Renal cortical epithelial cell (primary cell): Measurements from ENCODE around the gene CFAP43. TPM values are rescaled to one million over a fixed set of nuclear protein-coding genes. Genes with fewer than 3 reads are reported as not detected.
A peak's percentile ranks its signal among the peaks of the same experiment; 100 is the strongest.

Experiments
- DNase-seq: peaks from one replicate; pipeline ENCODE4 v3.0.0-alpha.2; 2011; ENCODE audit warnings: low read depth
- total RNA-seq: library from RNA; depleted of rRNA; stranded (reverse); fragments of >200 nt; gene quantifications from 2 replicates; pipeline ENCODE4 v1.2.3, GENCODE V29; 2014

The CFAP43 gene, protein sequence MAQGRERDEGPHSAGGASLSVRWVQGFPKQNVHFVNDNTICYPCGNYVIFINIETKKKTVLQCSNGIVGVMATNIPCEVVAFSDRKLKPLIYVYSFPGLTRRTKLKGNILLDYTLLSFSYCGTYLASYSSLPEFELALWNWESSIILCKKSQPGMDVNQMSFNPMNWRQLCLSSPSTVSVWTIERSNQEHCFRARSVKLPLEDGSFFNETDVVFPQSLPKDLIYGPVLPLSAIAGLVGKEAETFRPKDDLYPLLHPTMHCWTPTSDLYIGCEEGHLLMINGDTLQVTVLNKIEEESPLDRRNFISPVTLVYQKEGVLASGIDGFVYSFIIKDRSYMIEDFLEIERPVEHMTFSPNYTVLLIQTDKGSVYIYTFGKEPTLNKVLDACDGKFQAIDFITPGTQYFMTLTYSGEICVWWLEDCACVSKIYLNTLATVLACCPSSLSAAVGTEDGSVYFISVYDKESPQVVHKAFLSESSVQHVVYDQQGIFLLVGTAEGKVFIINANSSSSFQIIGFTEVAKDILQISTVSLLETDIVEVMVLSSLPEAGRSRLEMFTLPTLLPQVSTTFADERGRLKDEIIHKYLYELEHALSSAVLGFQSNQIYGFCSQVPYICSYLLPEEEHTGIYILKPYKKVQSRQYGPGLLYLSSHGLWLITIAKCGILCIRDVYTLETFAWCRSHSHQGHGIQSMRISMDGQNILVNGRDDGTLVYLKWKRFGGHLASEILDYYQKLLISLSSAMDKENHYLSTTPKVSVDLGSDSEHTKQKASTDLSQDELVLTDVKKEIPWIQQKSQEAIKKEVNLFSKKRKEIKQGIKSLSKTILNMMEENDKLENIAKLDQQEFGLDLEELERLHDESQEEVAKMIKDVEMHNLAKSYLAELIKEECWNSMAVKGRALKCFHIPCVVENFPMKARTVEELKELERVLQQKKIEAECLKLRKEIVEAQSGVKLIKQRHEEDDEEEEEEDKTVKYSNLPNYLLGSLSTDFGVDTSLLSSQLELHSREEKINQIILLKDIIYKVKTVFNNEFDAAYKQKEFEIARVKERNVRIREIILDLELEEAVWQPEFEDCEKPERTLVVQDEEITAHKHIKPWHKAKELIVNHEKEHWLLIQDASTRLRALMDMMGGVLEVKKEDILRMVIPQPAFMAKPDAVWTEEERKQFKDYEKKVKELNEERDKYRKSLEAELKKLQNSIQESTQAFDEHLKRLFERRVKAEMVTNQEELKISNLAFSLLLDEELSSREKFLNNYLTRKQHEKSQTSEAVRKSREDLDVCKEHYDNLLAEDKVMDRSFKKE (N-terminal part only)
- 0.52 and 4.7 TPM in 2 replicates for total RNA-seq

DNA sequence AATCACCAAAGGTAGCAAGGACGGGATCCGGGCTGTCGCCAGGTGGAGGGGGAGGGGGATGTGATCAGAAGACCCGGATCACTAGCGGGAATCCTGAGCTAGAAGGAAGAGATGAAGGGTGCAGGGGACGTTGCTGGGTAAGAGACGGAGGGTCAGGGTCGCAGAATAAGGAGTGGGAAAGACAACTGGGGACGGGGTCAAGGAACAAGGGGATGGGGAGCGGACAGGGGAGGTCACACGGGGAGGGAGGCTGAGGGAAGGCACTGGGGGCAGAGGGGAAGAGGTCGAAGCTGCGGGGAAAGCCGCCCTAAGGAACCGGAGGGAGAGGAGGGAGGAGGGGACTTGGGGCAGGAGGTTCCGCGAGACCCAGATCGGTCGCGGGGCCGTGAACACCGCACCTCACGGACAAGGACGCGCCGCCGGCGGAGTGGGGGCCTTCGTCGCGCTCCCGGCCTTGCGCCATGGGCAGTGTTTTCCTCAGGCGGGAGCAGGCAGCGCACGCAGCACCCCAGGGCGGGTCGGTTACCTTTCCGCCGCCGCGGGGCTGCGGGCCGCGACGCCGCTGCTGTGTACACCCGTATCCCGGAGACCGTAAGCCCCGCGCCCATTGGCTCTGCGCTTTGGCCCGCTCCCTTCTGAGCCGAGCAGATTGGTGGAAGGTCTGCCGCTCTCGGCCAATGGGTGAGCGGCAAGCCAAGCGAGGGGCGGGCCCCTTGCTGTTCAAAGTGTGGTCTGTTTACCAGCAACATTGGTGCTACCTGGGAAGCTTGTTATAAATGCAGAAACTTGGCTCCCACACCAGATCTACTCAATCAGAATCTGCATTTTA, at the start of gene CFAP43:
CFAP43 (minus strand) TSS at position 581 of the 829 bp plus-strand sequence; CDS start at position 463, 118 bp downstream.
- DNase-seq = peak; percentile 90

DNA sequence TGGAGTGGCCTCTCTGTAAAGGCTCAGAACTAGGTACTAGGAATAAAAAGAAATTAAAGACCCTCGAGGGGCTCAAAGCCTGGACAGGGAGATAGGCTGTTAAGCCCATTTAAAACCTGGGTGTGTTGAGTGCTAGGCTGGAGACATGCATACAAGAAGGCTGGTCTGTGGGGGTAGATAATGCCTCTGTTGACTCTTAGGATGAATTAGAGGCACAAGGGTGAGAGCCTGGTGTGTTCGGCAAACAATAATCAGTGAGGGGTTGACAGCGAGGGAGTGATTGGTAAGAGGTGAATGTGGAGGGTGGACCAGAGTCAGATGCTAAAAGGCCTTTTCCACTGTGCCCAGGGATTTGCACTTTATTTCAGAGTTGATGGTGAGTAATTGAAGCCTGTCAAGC, 49.5 kb upstream of the CFAP43 start:
- DNase-seq = no peak

DNA sequence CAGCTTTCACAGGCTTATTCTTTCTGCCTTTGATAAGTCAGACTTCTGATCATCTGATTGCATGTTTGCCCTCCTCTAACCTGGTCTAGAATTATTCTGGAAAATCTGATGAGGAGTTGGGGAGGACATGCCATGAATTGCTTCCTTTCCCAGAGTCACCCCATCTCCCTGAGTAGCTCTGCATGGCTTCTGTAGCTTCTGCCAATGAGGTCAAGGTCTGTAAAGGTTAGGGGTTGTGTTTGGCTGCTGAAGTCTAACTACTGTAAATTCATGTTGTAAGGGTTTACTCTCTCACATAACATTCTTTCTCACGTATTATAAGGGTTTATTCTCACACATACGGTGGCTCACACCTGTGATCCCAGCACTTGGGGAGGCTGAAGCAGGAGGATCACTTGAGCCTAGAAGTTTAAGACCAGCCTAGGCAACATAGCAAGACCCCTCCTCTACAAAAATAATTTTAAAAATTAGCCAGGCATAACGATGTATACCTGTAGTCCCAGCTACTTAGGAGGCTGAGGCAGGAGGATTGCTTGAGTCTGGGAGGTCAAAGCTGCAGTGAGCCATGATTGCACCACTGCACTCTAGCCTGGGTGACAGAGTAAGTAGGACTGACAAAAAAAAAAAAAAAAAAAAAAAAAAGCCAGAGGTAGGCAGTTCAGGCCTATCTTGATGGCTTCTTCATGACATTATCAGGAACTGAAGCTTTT, 47.5 kb upstream of the CFAP43 start:
- no peak for DNase-seq

DNA sequence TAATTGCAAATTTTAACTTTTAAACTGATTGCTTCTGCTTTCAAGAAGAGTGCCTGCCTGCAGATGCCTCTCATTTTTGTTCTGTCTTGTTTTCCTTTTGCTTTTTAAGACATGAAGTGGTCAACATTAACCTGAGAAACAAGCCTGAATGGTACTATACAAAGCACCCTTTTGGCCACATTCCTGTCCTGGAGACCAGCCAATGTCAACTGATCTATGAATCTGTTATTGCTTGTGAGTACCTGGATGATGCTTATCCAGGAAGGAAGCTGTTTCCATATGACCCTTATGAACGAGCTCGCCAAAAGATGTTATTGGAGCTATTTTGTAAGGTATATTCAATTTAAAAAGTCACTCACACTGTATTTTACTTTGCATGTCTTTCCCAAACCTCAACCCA, 45.6 kb upstream of the CFAP43 start:
- DNase-seq = no peak

DNA sequence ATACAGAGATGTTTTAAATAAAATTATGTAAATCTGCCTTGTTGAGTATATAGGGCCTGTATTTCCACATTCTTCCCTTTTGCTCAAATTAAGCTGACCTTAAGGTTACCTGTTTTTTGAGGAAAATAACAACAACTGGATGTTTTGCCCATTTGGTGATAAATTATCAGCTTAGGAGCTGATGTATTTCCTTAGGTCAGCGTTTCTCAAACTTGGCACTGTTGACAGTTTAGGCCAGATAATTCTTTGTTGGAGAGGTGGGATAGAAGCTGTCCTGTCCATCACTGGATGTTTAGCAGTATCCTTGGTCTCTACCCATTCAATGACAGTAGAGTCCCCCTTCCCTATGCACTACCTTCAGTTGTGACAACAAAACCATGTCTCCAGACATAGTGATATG, 44.0 kb upstream of the CFAP43 start:
- no peak for DNase-seq

DNA sequence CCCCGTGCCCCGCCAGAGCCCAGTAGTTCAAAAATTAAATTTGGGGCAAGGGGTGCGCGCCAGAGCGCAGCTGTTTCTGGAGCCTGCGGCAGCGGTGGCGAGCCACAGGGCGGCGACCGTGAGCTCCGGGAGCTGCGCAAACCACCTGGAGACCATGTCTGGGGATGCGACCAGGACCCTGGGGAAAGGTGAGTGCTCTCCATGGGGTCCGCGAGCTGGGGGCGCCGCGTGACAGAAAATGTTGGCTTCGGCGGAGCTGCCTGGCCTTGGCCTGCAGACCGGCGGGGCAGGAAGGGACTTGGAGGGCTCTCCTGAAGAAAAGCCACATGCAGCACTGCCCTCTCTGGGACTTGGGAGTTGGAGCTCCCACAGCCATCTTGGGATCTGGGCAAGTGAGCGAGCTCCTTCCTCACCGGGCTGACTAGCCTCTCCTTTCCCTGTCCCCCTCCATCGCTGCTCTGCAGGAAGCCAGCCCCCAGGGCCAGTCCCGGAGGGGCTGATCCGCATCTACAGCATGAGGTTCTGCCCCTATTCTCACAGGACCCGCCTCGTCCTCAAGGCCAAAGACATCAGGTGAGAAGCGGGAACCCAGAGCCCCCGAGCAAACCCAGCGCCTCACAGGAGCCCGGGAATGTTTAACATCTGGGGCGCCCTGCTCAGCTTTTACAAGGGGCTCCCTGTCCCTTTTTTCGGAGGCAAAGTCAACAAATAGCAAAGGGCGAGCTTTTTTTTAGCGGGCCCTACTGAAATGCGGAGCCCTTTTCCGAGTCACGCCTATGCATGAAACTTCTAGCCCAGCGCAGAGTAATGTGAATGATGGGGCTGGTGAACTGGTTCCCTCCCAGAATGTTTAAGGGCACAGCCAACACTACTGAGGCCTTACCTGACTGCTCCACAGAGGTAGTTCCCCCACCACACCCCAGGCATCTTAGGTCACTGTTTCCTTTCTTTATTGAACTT, 42.9 kb upstream of the CFAP43 start:
- peak; percentile 44 for DNase-seq

DNA sequence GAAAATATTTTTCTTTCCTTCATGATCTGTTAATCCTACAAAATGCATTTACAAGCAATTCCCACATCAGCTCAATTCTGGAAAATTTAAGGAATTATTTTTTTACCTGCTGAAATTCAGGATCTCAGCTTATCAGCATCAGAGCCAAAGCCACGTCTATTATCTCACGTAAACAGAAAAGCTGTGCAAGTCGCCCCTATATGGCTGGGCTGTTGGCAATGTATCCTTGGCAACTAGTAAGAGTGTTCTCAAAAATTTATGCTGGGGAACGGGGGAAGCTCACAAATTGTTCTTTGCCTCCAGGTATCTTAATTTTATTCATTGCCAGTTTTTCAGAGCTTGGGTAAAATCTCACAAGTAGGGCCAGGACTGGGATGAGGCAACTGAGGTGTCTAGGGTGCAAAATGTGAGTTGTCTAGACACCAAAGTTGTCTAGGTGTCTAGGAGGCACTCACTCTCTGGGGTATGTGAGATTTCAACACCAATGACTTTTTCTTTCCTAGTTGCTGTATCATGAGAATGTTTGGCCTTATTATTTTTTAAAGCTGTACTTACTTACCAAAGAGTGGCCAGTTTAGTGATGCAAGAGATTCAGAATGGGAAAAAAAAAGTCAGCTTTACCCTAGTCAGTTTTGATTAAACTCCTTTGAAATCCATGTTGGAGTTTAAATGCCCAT, 41.9 kb upstream of the CFAP43 start:
- no peak for DNase-seq

DNA sequence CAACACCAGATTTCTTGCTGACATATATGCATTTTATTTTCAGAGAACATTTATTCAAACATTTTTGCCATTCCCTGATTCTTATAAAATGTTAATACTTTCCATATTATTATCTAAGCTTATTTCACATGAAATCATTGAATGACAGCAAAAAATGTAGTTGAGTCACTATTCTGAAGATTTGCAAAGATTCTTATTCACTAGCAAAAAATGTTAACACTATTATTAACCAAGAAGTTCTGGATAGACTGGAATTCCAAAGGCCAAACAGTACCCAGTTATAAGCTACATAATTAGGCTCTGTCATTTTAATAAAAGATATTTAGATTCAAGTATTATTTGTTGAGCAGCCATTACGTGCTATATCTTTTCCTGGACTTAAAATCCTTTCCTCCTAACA, 41.1 kb upstream of the CFAP43 start:
- no peak for DNase-seq

DNA sequence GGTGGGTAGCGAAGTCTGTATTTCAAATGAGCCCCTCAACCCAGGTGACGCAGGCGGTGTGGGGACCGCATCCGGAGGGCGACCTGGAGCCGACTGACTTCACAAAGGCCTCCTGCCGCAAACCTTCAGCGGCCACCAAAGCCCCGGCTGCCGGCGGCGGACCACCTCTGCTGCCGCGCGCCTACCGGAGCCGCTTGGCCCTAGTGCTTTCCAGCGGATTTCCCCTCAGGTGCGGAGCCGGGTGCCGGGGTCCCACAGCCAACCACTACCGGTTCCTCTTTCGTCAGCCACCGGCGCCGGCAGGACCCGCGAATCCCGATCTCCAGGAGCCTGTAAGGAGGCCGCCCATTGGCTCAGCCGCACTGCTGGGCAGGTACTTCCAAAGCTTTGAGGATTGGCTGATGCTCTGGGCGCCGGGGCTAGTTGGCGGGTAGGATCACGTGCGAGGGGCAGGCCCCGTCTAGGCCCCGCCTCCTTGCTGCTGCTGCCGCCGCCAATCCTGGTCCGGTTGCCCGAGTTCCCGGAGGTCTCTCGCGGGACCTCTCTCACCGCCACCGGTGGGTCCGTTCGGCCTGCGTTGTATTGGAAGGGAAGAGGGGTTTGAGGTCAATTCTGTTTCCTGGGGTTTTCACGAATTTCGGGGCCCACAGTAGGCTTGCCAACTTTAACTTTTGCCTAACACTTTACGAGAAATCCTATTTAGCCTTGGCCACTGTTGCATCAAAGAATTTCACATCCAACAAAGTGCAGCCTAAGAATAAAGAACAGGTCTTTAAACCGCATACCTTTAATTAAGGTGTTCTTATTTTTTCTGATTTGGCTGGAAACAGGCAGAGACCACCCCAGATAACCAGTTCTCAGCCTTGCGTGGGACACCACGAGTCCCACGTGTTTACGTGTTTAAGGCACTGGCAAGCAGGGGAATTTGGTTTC, 36.8 kb upstream of the CFAP43 start, which contains the start of gene GSTO2:
GSTO2 (plus strand) TSS at position 472 of the 933 bp plus-strand sequence. CDS start 5,732 bp downstream, outside the sequence.
- peak; percentile 97 for DNase-seq

DNA sequence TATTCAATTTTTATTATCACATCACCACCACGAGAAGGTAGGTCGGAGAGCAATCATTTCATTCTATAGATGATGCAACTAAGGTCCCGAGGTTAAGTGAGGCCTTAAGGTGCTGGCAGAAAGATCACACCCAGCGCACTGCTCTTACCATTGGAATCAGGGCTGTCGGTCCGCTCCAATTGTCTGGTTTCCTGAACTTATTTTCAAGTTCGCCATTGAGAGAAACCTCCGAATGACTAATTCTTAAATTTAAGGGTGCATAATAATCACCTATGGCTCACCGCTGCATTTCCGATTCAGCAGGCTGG, 36.2 kb upstream of the CFAP43 start:
- DNase-seq = no peak

DNA sequence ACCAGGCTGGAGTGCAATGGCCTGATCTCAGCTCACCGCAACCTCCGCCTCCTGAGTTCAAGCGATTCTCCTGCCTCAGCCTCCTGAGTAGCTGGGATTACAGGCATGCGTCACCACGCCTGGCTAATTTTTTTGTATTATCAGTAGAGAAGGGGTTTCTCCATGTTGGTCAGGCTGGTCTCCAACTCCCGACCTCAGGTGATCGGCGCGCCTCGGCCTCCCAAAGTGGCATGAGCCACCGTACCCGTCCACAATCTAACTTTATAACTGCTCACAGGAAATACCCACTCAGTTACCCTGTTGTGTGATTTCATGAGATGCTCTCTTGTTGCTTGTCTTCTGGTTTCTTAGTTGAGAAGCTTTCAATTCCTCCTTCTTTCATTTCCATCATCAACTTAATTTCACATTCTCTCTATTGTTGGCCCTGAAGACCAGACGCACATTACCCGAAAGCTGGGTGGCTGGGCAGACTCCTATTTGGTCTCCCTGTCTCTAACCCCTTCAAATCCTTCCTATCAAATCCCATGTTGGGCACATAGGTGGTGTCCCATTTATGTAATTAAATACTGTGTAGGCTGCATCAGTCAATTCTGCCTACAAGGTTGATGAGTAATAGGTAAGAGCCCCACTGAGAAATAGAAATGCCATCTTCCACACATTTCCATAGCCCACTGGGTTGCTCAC, 35.7 kb upstream of the CFAP43 start:
- DNase-seq = no peak

DNA sequence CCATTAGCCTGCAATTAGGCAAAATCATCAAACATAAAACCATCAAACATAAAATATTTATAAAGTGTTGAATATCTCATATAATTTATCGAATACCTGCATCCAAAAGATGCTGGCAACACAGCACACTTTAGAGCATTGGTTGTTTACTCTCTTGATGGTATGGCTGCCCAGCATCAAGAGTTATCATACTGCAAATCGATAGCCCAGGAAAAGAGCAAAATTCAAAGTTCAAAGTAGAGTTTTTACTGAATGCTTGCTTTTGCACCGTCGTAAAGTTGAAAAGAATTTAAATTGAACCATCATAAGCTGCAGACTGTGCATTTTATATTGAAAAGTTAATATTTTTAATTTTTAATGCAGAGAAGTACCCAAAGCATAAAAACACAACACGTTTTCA, 32.6 kb upstream of the CFAP43 start:
- no peak for DNase-seq

DNA sequence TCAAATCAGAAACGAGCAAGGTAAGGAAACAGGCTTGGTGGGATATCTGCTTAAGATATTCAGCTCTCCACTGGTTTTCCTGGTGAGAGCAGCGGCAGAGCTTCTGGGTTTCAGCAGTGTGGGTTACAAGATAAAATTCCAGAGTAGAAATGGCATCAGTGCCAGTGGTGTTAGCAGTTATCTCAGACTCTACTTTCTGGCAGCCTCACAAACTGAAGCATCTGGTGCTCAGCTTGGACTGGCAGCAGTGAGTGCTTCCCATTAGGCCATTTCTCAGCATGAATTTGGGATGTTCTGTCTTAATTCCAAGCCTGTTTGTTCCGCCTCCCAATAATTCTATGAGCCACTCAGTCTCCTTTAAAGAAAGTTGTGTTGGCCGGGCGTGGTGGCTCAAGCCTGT, 29.9 kb upstream of the CFAP43 start:
- no peak for DNase-seq

DNA sequence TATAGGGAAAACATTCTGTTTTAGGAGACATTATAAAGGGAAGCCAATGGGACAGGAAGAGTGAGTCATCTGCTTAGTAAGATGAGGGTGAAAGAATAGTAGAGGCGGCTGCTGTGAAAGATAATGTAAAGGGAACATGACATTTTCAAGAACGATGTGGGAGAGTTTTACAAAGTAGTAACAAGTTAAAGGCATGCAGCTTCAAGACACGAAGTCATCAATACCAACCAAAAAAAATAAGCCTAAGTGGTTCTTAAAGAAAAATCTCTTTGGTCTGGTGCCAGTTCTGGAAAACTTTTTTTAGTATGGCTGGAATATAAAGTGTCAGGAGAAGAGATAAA, 28.6 kb upstream of the CFAP43 start:
- no peak for DNase-seq

DNA sequence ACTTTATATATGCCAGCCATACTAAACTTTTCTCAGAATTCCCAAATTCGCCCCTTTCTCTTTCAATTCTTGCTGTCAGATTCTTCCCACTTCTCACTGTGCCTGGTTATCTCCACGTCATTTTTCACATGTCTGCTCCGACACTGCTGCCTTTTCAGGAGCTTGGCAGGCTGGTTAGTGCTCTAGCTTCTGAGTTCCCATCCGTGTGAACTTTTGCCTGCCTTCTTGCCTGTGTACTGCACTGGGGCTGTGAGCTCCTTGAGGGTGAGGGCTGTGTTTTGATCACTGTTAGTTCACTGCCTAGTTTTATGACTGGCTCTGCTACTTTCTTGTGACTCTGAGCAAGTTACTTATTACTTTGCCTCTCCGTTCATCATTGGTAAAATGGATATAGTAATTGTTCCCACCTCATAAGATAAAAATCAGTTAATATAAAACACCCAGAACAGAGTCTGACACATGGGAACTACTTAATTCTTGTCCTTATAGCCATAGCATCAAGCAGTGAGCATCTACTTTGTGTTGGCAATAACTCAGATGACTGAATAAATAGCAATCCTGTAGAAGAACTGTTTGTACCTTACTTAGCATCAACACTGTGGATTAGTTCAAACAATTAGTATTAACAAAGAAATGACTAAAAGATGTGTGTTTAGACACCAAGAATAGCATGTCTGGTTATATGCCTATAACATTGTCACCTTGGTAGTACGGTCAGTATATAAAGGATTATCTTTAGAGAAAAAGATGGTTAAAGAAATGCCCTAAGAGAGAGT, 28.0 kb upstream of the CFAP43 start:
- peak; percentile 76 for DNase-seq

DNA sequence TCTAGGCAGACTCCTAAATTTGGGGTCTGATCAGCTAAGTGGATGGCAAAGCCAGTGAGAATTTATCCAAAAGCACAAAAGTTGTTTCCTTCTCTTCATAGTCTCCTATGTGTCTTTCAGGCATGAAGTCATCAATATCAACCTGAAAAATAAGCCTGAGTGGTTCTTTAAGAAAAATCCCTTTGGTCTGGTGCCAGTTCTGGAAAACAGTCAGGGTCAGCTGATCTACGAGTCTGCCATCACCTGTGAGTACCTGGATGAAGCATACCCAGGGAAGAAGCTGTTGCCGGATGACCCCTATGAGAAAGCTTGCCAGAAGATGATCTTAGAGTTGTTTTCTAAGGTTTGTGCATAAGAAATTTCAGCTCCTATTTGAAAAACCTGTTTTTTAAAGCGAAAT, 27.3 kb upstream of the CFAP43 start:
- peak; percentile 33 for DNase-seq
